HEK293 (cell line): ENCODE results near the gene PRRT2.

Experiments
- CTCF ChIA-PET: fragments of 350-600 bp; formaldehyde crosslinking; extraction: SDS; loops from one replicate; lab custom pipeline; 2021; ENCODE audit warnings: antibody characterized with exemption; lab: Yijun Ruan, JAX
- POLR2A ChIA-PET: fragments of 300-600 bp; formaldehyde crosslinking; extraction: SDS; loops from one replicate; lab custom pipeline; 2020; ENCODE audit warnings: antibody characterized with exemption, inconsistent platforms; lab: Yijun Ruan, JAX
- H3K27ac ChIP-seq: fragments of 200-500 bp; sonication (Bioruptor generic); 2 replicates; pipeline ENCODE4 v1.5.1; 2014; ENCODE audit warnings: low read depth, low read length, control low read depth, inconsistent platforms; ENCODE audit errors: extremely low read depth
- H3K36me3 ChIP-seq, 2 experiments: fragments of 200-500 bp in 1 of 2; sonication (Bioruptor generic) in 1 of 2; 1 replicate in 1 of 2; 2 replicates in 1 of 2; pipeline ENCODE4 v1.5.1; 2014 to 2017; ENCODE audit warnings: inconsistent platforms in 2 of 2, low read length in 2 of 2; ENCODE audit not compliant: control insufficient read depth in 2 of 2, insufficient read depth in 1 of 2
- H3K4me1 ChIP-seq: fragments of 200-500 bp; sonication (Bioruptor generic); 2 replicates; pipeline ENCODE4 v1.5.1; 2014; ENCODE audit warnings: mild to moderate bottlenecking, low read length, inconsistent platforms; ENCODE audit not compliant: control insufficient read depth, insufficient read depth
- H3K4me3 ChIP-seq: 2 replicates; pipeline ENCODE4 v1.5.1; 2011; ENCODE audit warnings: low read depth, mild to moderate bottlenecking, control low read depth, low read length, moderate library complexity
- H3K9me3 ChIP-seq: fragments of 200-500 bp; sonication (Bioruptor generic); 2 replicates; pipeline ENCODE4 v1.5.1; 2014; ENCODE audit warnings: low read depth, low read length, inconsistent platforms; ENCODE audit not compliant: control insufficient read depth, insufficient read depth
- GLI2 ChIP-seq: fragments of 450-650 bp; formaldehyde crosslinking; IDR thresholded peaks from 2 replicates; pipeline ENCODE4; 2017; ENCODE audit warnings: missing biosample characterization, missing genetic modification characterization, low read depth, borderline replicate concordance
- KLF9 ChIP-seq: fragments of 450-650 bp; formaldehyde crosslinking; IDR thresholded peaks from 2 replicates; pipeline ENCODE4 v1.5.1; 2016; ENCODE audit warnings: missing biosample characterization, missing genetic modification characterization, low read depth
- SCRT2 ChIP-seq: fragments of 450-650 bp; formaldehyde crosslinking; IDR thresholded peaks from 2 replicates; pipeline ENCODE4 v1.5.1; 2016; ENCODE audit warnings: missing biosample characterization, missing genetic modification characterization
- ZNF121 ChIP-seq: fragments of 450-650 bp; formaldehyde crosslinking; IDR thresholded peaks from 2 replicates; pipeline ENCODE4 v1.5.1; 2016; ENCODE audit warnings: missing biosample characterization, missing genetic modification characterization
- ZNF214 ChIP-seq: fragments of 450-650 bp; formaldehyde crosslinking; IDR thresholded peaks from 2 replicates; pipeline ENCODE4 v1.5.1; 2017; ENCODE audit warnings: missing biosample characterization, mild to moderate bottlenecking, missing genetic modification characterization, borderline replicate concordance
- ZNF404 ChIP-seq: fragments of 450-650 bp; formaldehyde crosslinking; IDR thresholded peaks from 2 replicates; pipeline ENCODE4 v1.5.1; 2017; ENCODE audit warnings: missing biosample characterization, missing genetic modification characterization
- ZNF596 ChIP-seq: fragments of 450-650 bp; IDR thresholded peaks from 2 replicates; pipeline ENCODE4 v1.5.0; 2018; ENCODE audit warnings: missing biosample characterization, mild to moderate bottlenecking, missing genetic modification characterization, moderate library complexity
- ZNF600 ChIP-seq: fragments of 450-650 bp; formaldehyde crosslinking; IDR thresholded peaks from 2 replicates; pipeline ENCODE4 v1.5.1; 2016; ENCODE audit warnings: missing biosample characterization, missing genetic modification characterization
- ZNF624 ChIP-seq: fragments of 450-650 bp; formaldehyde crosslinking; IDR thresholded peaks from 2 replicates; pipeline ENCODE4 v1.5.1; 2017; ENCODE audit warnings: missing biosample characterization, missing genetic modification characterization
- ZNF654 ChIP-seq: fragments of 450-650 bp; formaldehyde crosslinking; IDR thresholded peaks from 2 replicates; pipeline ENCODE4 v1.5.1; 2016; ENCODE audit warnings: low read depth, missing biosample characterization, missing genetic modification characterization
- ZNF664 ChIP-seq: fragments of 450-650 bp; formaldehyde crosslinking; IDR thresholded peaks from 2 replicates; pipeline ENCODE4 v1.5.1; 2016; ENCODE audit warnings: missing biosample characterization, missing genetic modification characterization
- ZNF670 ChIP-seq: fragments of 450-650 bp; formaldehyde crosslinking; IDR thresholded peaks from 2 replicates; pipeline ENCODE4 v1.5.1; 2016; ENCODE audit warnings: missing biosample characterization, missing genetic modification characterization, low read depth
- ZNF837 ChIP-seq: fragments of 450-650 bp; formaldehyde crosslinking; IDR thresholded peaks from 2 replicates; pipeline ENCODE4 v1.5.1; 2016; ENCODE audit warnings: missing biosample characterization, missing genetic modification characterization
- TF ChIP-seq, protein P1 (sequence below): fragments of 450-650 bp; formaldehyde crosslinking; IDR thresholded peaks from 2 replicates; pipeline ENCODE4 v1.5.1; 2016; ENCODE audit warnings: missing biosample characterization, missing genetic modification characterization
- TF ChIP-seq, protein P2 (sequence below): fragments of 450-650 bp; formaldehyde crosslinking; IDR thresholded peaks from 2 replicates; pipeline ENCODE4 v1.5.1; 2016; ENCODE audit warnings: missing biosample characterization, missing genetic modification characterization
- TF ChIP-seq, protein P3 (sequence below): fragments of 450-650 bp; formaldehyde crosslinking; IDR thresholded peaks from 2 replicates; pipeline ENCODE4 v1.5.1; 2016; ENCODE audit warnings: missing biosample characterization, missing genetic modification characterization

Gene PRRT2

DNA sequence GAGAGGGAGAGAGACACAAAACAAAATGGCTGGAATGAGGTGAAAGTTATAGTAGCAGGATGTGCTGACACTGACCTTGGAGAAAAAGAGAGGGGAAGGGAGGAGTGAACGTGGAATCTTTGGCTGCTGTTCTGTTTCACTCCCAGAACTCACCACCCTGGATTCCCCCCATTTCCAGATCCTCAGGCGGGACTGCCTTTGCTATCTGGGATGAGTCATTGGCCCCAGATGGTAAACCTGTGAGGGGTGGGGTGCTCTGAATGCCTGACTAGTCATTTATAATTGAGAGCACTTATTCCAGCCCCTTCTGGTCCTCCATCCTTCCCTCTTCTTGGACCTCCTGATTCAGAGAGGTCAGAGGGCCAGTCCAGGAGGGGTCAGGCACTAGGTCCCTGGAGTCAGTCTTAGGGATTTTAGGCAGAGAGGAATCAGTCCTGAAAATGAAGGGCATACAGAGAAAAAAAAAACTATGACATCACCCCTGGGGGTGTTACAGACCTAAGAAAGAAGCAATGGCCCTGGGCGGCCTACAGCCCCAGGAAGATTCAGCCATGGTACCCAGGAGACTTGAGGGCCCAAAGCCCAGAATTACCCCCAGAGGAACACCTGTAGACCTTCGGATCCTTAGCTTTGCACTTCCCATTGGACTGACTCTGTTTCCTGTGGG, 36.1 kb upstream of the PRRT2 start (continued):
- 0 out of 2 replicates have a peak, but pooled peaks have one; percentile 13 for TF ChIP-seq ZNF600 (tag by site-specific recombination)
- TF ChIP-seq, protein P1, sequence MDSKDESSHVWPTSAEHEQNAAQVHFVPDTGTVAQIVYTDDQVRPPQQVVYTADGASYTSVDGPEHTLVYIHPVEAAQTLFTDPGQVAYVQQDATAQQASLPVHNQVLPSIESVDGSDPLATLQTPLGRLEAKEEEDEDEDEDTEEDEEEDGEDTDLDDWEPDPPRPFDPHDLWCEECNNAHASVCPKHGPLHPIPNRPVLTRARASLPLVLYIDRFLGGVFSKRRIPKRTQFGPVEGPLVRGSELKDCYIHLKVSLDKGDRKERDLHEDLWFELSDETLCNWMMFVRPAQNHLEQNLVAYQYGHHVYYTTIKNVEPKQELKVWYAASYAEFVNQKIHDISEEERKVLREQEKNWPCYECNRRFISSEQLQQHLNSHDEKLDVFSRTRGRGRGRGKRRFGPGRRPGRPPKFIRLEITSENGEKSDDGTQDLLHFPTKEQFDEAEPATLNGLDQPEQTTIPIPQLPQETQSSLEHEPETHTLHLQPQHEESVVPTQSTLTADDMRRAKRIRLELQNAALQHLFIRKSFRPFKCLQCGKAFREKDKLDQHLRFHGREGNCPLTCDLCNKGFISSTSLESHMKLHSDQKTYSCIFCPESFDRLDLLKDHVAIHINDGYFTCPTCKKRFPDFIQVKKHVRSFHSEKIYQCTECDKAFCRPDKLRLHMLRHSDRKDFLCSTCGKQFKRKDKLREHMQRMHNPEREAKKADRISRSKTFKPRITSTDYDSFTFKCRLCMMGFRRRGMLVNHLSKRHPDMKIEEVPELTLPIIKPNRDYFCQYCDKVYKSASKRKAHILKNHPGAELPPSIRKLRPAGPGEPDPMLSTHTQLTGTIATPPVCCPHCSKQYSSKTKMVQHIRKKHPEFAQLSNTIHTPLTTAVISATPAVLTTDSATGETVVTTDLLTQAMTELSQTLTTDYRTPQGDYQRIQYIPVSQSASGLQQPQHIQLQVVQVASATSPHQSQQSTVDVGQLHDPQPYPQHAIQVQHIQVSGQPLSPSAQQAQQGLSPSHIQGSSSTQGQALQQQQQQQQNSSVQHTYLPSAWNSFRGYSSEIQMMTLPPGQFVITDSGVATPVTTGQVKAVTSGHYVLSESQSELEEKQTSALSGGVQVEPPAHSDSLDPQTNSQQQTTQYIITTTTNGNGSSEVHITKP (tag by site-specific recombination) = peak; percentile 93

DNA sequence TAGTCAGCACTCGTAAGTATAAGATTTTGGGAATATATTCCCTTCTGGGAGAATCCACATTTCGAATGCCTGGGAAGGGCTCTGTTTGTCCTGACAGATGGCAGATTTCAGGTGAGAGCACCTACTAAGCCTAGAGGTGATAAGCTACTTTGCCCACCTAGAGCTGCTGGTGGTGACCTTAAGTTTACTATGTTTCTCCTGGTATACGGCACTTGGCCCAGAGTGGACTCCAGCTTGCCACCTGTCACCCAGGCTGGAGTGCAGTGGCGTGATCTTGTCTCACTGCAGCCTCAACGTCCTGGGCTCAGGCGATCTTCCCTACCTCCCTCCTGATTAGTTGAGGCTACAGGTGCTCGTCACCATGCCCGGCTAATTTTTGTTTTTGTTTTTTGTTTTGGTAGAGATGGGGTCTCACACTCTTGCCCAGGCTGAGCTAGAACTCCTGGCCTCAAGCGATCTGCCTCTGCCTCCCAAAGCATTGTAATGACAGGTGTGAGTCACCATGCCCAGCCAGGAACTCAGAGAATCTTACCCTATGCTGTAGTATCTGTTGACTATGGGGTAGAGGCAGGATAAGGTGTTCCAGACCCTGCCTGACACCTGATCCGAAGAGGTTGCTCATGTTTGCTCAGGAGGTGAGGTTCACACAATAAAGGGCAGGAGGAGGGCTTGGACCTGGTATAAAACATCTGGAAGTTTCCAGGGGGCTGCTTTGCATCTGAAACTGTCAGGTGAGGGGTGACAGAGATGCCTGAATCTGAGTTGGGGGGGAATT, 34.2 kb upstream of the PRRT2 start, which contains the start of gene ZG16:
Gene ZG16 (plus strand): TSS at position 681 of the 775 bp plus-strand sequence. CDS start 1,011 bp downstream, outside the sequence.
- H3K27ac ChIP-seq = no peak within 1 kb of the TSS
- no peaks in the 10 kb centered on the region for H3K4me1 ChIP-seq
- H3K4me3 ChIP-seq = no peak within 1 kb of the TSS
- ChIA-PET CTCF (interaction anchor here (0.6 to 1.6 kb wide), 5 partner anchors 12 to 71 kb away, joined by 3 to 11 read pairs (median 3); partner anchors contain the start of gene KIF22), POLR2A (interaction anchor here (0.6 to 0.8 kb wide), 2 partner anchors 12 to 20 kb away, joined by 3 to 5 read pairs; no protein-coding TSS in a partner anchor)
- H3K36me3 ChIP-seq = no peaks in the 10 kb centered on the region
- TF ChIP-seq, protein P2, sequence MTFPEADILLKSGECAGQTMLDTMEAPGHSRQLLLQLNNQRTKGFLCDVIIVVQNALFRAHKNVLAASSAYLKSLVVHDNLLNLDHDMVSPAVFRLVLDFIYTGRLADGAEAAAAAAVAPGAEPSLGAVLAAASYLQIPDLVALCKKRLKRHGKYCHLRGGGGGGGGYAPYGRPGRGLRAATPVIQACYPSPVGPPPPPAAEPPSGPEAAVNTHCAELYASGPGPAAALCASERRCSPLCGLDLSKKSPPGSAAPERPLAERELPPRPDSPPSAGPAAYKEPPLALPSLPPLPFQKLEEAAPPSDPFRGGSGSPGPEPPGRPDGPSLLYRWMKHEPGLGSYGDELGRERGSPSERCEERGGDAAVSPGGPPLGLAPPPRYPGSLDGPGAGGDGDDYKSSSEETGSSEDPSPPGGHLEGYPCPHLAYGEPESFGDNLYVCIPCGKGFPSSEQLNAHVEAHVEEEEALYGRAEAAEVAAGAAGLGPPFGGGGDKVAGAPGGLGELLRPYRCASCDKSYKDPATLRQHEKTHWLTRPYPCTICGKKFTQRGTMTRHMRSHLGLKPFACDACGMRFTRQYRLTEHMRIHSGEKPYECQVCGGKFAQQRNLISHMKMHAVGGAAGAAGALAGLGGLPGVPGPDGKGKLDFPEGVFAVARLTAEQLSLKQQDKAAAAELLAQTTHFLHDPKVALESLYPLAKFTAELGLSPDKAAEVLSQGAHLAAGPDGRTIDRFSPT = no peak
- TF ChIP-seq ZNF600 (tag by site-specific recombination) (peak; percentile 36; the same call in 1 of the 2 replicates), ZNF121 (tag by site-specific recombination) (peak; percentile 83), KLF9 (tag by site-specific recombination) (no peak), ZNF596 (tag by site-specific recombination) (no peak), ZNF670 (tag by site-specific recombination) (no peak), SCRT2 (tag by site-specific recombination) (0 out of 2 replicates have a peak, but pooled peaks have one; percentile 21), ZNF624 (no peak), GLI2 (tag by site-specific recombination) (no peak), ZNF837 (tag by site-specific recombination) (no peak), ZNF404 (tag by site-specific recombination) (no peak), ZNF214 (tag by site-specific recombination) (no peak), ZNF654 (no peak), ZNF664 (tag by site-specific recombination) (no peak)
- TF ChIP-seq, protein P3, sequence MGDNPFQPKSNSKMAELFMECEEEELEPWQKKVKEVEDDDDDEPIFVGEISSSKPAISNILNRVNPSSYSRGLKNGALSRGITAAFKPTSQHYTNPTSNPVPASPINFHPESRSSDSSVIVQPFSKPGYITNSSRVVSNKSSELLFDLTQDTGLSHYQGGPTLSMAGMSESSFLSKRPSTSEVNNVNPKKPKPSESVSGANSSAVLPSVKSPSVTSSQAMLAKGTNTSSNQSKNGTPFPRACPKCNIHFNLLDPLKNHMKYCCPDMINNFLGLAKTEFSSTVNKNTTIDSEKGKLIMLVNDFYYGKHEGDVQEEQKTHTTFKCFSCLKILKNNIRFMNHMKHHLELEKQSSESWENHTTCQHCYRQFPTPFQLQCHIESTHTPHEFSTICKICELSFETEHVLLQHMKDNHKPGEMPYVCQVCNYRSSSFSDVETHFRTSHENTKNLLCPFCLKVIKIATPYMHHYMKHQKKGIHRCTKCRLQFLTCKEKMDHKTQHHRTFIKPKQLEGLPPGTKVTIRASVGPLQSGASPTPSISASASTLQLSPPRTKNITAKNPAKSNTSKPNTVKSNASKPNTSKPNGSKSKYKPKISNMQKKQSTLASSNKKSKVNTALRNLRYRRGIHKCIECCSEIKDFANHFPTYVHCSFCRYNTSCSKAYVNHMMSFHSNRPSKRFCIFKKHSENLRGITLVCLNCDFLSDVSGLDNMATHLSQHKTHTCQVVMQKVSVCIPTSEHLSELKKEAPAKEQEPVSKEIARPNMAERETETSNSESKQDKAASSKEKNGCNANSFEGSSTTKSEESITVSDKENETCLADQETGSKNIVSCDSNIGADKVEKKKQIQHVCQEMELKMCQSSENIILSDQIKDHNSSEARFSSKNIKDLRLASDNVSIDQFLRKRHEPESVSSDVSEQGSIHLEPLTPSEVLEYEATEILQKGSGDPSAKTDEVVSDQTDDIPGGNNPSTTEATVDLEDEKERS (tag by site-specific recombination) = no peak
- H3K9me3 ChIP-seq = no peaks in the 10 kb centered on the region
